ENCODE data around the gene ALPI. TPM values are rescaled to one million over a fixed set of nuclear protein-coding genes. Genes with fewer than 3 reads are reported as not detected.
"Not testable (repeated sequence)": the region's sequence is repeated elsewhere in the genome, so short reads cannot be mapped to it uniquely, and the experiment has no call there.

The ALPI gene
- total and polyA plus RNA-seq, 2 donors (not counting 3 experiments of a cell fraction or from before 2014, with no cell fraction given): not detected

DNA sequence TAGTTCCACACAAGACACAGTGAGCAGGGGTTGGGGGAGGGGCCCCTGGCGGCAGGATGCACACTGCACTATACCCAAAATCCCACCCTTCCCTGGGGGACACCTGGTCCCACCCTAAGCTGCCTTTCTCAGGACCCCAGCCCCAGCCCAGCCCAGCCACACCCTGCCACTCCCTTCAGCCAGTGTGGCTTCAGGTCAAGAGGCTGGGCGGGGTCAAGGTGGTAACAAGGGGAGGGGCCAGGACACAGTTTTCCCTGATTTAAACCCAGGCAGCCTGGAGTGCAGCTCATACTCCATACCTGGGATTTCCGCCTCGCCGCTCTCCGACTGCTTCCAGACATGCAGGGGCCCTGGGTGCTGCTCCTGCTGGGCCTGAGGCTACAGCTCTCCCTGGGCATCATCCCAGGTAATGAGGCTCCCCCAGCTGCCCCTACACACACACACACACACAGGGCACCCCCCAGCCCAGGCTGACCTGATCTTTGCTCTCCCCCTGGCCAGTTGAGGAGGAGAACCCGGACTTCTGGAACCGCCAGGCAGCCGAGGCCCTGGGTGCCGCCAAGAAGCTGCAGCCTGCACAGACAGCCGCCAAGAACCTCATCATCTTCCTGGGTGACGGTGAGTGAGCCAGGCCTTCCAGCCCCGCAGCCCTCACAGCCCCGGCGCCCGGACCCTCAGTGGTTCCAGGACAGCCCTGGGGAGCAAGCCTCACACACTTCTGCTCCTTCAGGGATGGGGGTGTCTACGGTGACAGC is 49.2 kb upstream of the ALPI start, which contains the start of gene ALPG:
TSS of gene ALPG (plus strand) at position 289 of the 755 bp plus-strand sequence. CDS start at position 340, 51 bp downstream.
- Histone ChIP-seq H3K27me3 (ENCODE audit: control insufficient read depth in 2 of 2, insufficient read depth in 2 of 2, low read length in 2 of 2) (peaks cover 2 to 5% of the 10 kb centered on the region in 2 experiments), H3K79me2 (ENCODE audit: control insufficient read depth, insufficient read depth, low read length) (no peaks in the 10 kb centered on the region), H3K4me3 (replicated peaks in 1 of 3; ENCODE audit: insufficient read depth in 1 of 3, low read depth in 1 of 3, low read length in 3 of 3) (no peak within 1 kb of the TSS), H3K9ac (replicated peaks; ENCODE audit: extremely low read depth, insufficient read depth, low read length) (no peak within 1 kb of the TSS), H2AFZ (ENCODE audit: low read depth, low read length) (no peak within 1 kb of the TSS), H3K9me1 (replicated peaks; ENCODE audit: control insufficient read depth, extremely low read depth, insufficient read depth, low read length) (no peaks in the 10 kb centered on the region), H4K20me1 (replicated peaks; ENCODE audit: control insufficient read depth, extremely low read depth, insufficient read depth, low read length) (no peaks in the 10 kb centered on the region), H3K27ac (ENCODE audit: insufficient read depth, low read depth, low read length) (no peak within 1 kb of the TSS), H3K36me3 (ENCODE audit: control insufficient read depth in 2 of 2, extremely low read depth in 1 of 2, insufficient read depth in 2 of 2, low read length in 2 of 2) (no peaks in the 10 kb centered on the region), H3K4me2 (ENCODE audit: insufficient read depth, low read length) (no peak within 1 kb of the TSS), H3K4me1 (ENCODE audit: control insufficient read depth, extremely low read depth, insufficient read depth, low read length) (no peaks in the 10 kb centered on the region), H3K9me3 (replicated peaks; ENCODE audit: control insufficient read depth, insufficient read depth, low read length) (no peaks in the 10 kb centered on the region)
- no peak for FAIRE-seq
- CTCF ChIA-PET: no interaction called here
- POLR2A ChIA-PET: no interaction called here
- BruUV-seq (replicated peaks): no TSS peak
- DNase-seq (ENCODE audit: low read depth, low spot score): no peak
- dilution Hi-C loops (cut with MboI; ENCODE audit: extremely low pct_ligation_motif_present, low sequenced_read_pairs): no loop called here
- intact Hi-C loops (cut with micrococcal nuclease): no loop called here
- TF ChIP-seq POLR2A (IDR thresholded peaks at IDR 0.05; ENCODE audit: low read depth, low read length) (no peak), JUN (IDR thresholded peaks at IDR 0.05; ENCODE audit: borderline replicate concordance, insufficient read depth, insufficient read length, low read depth) (no peak), MYC (IDR thresholded peaks at IDR 0.05; ENCODE audit: low read depth, low read length) (no peak), EZH2 (IDR thresholded peaks at IDR 0.05; ENCODE audit: borderline replicate concordance, low read depth, low read length, severe bottlenecking) (no peak), POLR2AphosphoS5 (IDR thresholded peaks at IDR 0.05; ENCODE audit: insufficient read depth, low read depth, low read length) (no peak), GATA2 (IDR thresholded peaks at IDR 0.05; ENCODE audit: insufficient read depth, insufficient read length, low read depth, low read length) (no peak), FOS (IDR thresholded peaks at IDR 0.05; ENCODE audit: borderline replicate concordance, insufficient read depth, low read length) (no peak)
- TF ChIP-seq, protein P1, sequence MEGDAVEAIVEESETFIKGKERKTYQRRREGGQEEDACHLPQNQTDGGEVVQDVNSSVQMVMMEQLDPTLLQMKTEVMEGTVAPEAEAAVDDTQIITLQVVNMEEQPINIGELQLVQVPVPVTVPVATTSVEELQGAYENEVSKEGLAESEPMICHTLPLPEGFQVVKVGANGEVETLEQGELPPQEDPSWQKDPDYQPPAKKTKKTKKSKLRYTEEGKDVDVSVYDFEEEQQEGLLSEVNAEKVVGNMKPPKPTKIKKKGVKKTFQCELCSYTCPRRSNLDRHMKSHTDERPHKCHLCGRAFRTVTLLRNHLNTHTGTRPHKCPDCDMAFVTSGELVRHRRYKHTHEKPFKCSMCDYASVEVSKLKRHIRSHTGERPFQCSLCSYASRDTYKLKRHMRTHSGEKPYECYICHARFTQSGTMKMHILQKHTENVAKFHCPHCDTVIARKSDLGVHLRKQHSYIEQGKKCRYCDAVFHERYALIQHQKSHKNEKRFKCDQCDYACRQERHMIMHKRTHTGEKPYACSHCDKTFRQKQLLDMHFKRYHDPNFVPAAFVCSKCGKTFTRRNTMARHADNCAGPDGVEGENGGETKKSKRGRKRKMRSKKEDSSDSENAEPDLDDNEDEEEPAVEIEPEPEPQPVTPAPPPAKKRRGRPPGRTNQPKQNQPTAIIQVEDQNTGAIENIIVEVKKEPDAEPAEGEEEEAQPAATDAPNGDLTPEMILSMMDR (IDR thresholded peaks at IDR 0.05; ENCODE audit: extremely low read depth in 1 of 2, insufficient read depth in 1 of 2, low read depth in 1 of 2, low read length in 2 of 2): no peak
- TF ChIP-seq, protein P2, sequence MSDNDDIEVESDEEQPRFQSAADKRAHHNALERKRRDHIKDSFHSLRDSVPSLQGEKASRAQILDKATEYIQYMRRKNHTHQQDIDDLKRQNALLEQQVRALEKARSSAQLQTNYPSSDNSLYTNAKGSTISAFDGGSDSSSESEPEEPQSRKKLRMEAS (IDR thresholded peaks at IDR 0.05; ENCODE audit: insufficient read depth, insufficient read length): no peak

DNA sequence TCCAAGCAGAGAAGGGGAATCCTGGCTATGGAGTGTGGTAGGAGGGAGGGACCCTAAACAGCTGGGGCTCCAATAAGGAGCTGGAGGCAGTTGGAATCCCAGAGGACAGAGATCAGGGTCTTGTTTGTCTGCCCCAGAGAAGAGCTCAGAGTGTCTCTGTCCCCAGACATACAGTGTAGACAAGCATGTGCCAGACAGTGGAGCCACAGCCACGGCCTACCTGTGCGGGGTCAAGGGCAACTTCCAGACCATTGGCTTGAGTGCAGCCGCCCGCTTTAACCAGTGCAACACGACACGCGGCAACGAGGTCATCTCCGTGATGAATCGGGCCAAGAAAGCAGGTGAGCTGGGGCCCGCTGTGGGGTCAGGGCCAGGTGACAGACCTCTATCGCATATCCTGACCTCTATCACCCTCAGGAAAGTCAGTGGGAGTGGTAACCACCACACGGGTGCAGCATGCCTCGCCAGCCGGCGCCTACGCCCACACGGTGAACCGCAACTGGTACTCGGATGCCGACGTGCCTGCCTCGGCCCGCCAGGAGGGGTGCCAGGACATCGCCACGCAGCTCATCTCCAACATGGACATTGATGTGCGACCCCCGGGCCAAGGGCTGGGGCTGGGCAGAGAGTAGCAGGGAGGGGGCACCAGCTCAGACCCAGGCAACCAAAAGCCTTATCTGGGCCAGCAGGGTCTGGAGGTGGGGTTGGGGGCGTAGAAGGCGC is 48.4 kb upstream of the ALPI start:
- peaks cover 7 to 11% of the 10 kb centered on the region in 2 experiments for H3K27me3 ChIP-seq (ENCODE audit: control insufficient read depth in 2 of 2, insufficient read depth in 2 of 2, low read length in 2 of 2)
- H2AFZ ChIP-seq (ENCODE audit: low read depth, low read length); H3K4me2 ChIP-seq (ENCODE audit: insufficient read depth, low read length); H3K36me3 ChIP-seq (ENCODE audit: control insufficient read depth in 2 of 2, extremely low read depth in 1 of 2, insufficient read depth in 2 of 2, low read length in 2 of 2); H3K4me1 ChIP-seq (ENCODE audit: control insufficient read depth, extremely low read depth, insufficient read depth, low read length); DNase-seq (ENCODE audit: low read depth, low spot score); H3K4me3 ChIP-seq (replicated peaks in 1 of 3; ENCODE audit: insufficient read depth in 1 of 3, low read depth in 1 of 3, low read length in 3 of 3); H3K9ac ChIP-seq (replicated peaks; ENCODE audit: extremely low read depth, insufficient read depth, low read length); H3K9me3 ChIP-seq (replicated peaks; ENCODE audit: control insufficient read depth, insufficient read depth, low read length); H3K79me2 ChIP-seq (ENCODE audit: control insufficient read depth, insufficient read depth, low read length); dilution Hi-C loops (cut with MboI; ENCODE audit: extremely low pct_ligation_motif_present, low sequenced_read_pairs); FAIRE-seq; BruUV-seq (replicated peaks); H3K9me1 ChIP-seq (replicated peaks; ENCODE audit: control insufficient read depth, extremely low read depth, insufficient read depth, low read length); H3K27ac ChIP-seq (ENCODE audit: insufficient read depth, low read depth, low read length); H4K20me1 ChIP-seq (replicated peaks; ENCODE audit: control insufficient read depth, extremely low read depth, insufficient read depth, low read length); POLR2A ChIA-PET; intact Hi-C loops (cut with micrococcal nuclease); CTCF ChIA-PET: not testable (repeated sequence)

Measured in endothelial cell of umbilical vein (primary cell).